Upper lobe of right lung (tissue), 1 donor: ENCODE measurements around the gene VCL. TPM values are rescaled to one million over a fixed set of nuclear protein-coding genes. Genes with fewer than 3 reads are reported as not detected.

ENCODE experiments used
- ATAC-seq: fragments of 200-7000 bp; cut with Tn5 transposase; one replicate; pipeline ENCODE4 v1.9.1; 2020; ENCODE audit warnings: mild to moderate bottlenecking, moderate library complexity
- DNase-seq: peaks from one replicate; pipeline ENCODE4 v3.0.0-alpha.2; 2020
- H3K27ac ChIP-seq: fragments of 200-600 bp; one replicate; pipeline ENCODE4 v1.8.0; 2022
- H3K27me3 ChIP-seq: fragments of 200-600 bp; one replicate; pipeline ENCODE4 v1.8.0; 2022; ENCODE audit warnings: mild to moderate bottlenecking
- H3K36me3 ChIP-seq: fragments of 200-600 bp; one replicate; pipeline ENCODE4 v1.8.0; 2022
- H3K4me1 ChIP-seq: fragments of 200-600 bp; one replicate; pipeline ENCODE4 v1.8.0; 2022
- H3K4me3 ChIP-seq: fragments of 200-600 bp; one replicate; pipeline ENCODE4 v1.8.0; 2022; ENCODE audit warnings: mild to moderate bottlenecking
- H3K9me3 ChIP-seq: fragments of 200-600 bp; one replicate; pipeline ENCODE4 v1.8.0; 2022
- CTCF ChIP-seq: fragments of 200-600 bp; IDR thresholded peaks from one replicate; pipeline ENCODE4 v1.8.0; 2022; ENCODE audit warnings: antibody characterized with exemption
- intact Hi-C: fragments of 100-400 bp; cut with DNase I; formaldehyde crosslinking; loops from one replicate; pipeline ENCODE4 v1.11.0; 2022
- total RNA-seq: library from RNA; stranded (reverse); fragmentation: NEBNext Ultra II Directional; extraction: Animal tissue kit (Norgen Biotek cat#: 25700); gene quantifications from one replicate; pipeline ENCODE4 v1.2.1, GENCODE V29; 2021
- donor health status: DM: no; HTN: yes; CAD: no; lungs with severe emphysema.

VCL gene
- total RNA-seq, 1 donor from 2014 or later: 148 TPM

GRCh38 chr10:74164716-74165529, 167.0 kb downstream of the VCL start:
- peak overlapping the region; percentile 26 for H3K27ac ChIP-seq
- H3K27me3 ChIP-seq: no peaks in the 10 kb centered on the region
- no peaks in the 10 kb centered on the region for H3K9me3 ChIP-seq
- H3K4me3 ChIP-seq: no peak overlapping the region
- DNase-seq (no peak), ATAC-seq (peak; percentile 62)
- no peaks in the 10 kb centered on the region for H3K4me1 ChIP-seq
- TF ChIP-seq CTCF: no peak
- no peaks in the 10 kb centered on the region for H3K36me3 ChIP-seq
- intact Hi-C loops: no loop called here

DNA sequence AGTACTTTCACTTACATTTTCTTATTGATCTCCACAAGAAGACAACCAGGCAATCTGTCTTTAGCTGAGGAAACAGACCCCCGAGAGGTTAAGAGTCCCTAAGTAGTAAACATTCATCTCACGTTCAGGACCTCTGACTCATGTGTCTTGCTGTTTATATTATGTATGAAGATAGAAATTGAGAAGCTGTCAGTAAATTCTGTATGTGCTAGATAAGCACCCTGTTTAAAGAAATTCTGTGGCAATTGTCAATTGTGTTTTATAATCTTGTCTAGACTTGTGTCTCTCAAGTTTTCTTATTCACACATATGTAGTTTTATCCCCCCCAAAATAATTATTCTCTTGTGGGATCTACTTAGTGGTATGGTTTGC, 167.6 kb downstream of the VCL start:
- no peaks in the 10 kb centered on the region for H3K27me3 ChIP-seq
- no peaks in the 10 kb centered on the region for H3K36me3 ChIP-seq
- DNase-seq (no peak), ATAC-seq (no peak)
- H3K4me1 ChIP-seq: no peaks in the 10 kb centered on the region
- no peak for TF ChIP-seq CTCF
- H3K4me3 ChIP-seq: no peak overlapping the region
- intact Hi-C loops: no loop called here
- peak overlapping the region; percentile 26 for H3K27ac ChIP-seq
- H3K9me3 ChIP-seq: no peaks in the 10 kb centered on the region

- Histone ChIP-seq H3K4me3 (no peak overlapping the region), H3K4me1 (peaks cover 6% of the 10 kb centered on the region), H3K36me3 (no peaks in the 10 kb centered on the region), H3K27me3 (no peaks in the 10 kb centered on the region), H3K27ac (no peak overlapping the region), H3K9me3 (no peaks in the 10 kb centered on the region)
- no peak for TF ChIP-seq CTCF
- DNase-seq (no peak), ATAC-seq (no peak)
- intact Hi-C loops: no loop called here
Measured at GRCh38 chr10:74167443-74167842, 169.5 kb downstream of the VCL start.

Other genes with a start within 250 kb of the VCL start
- gene CHCHD1, start 216.1 kb upstream of the VCL start, total RNA-seq: 19.4 TPM
- gene ZSWIM8, start 212.5 kb upstream of the VCL start, total RNA-seq: 117 TPM
- gene NDST2, start 186.5 kb upstream of the VCL start, total RNA-seq: 35.0 TPM
- gene CAMK2G, start 123.6 kb upstream of the VCL start, total RNA-seq: 36.2 TPM
- 16.8 TPM for gene PLAU, start 87.0 kb upstream of the VCL start, total RNA-seq
- 33.1 TPM for gene AP3M1, start 152.7 kb downstream of the VCL start, total RNA-seq
- gene ADK, start 153.1 kb downstream of the VCL start, total RNA-seq: 53.0 TPM